Neural progenitor cell (in vitro differentiated cells): ENCODE measurements around the gene UNC93A. TPM values are rescaled to one million over a fixed set of nuclear protein-coding genes. Genes with fewer than 3 reads are reported as not detected.
A peak's percentile ranks its signal among the peaks of the same experiment; 100 is the strongest.

ENCODE experiments used
- DNase-seq: peaks from one replicate; pipeline ENCODE4 v3.0.0-alpha.2; 2016; ENCODE audit warnings: low spot score
- H2AFZ ChIP-seq: fragments of 200-600 bp; sonication (generic); replicated peaks from 2 replicates; pipeline ENCODE4 v1.6.1; 2016; ENCODE audit warnings: antibody characterized with exemption
- H3F3A ChIP-seq: fragments of 200-600 bp; sonication (generic); 2 replicates; pipeline ENCODE4 v1.6.1; 2016; ENCODE audit warnings: antibody characterized with exemption, low read depth
- H3K27ac ChIP-seq: fragments of 200-600 bp; sonication (generic); 2 replicates; pipeline ENCODE4 v1.5.1; 2016; ENCODE audit warnings: mild to moderate bottlenecking
- H3K27me3 ChIP-seq: fragments of 200-600 bp; sonication (generic); 2 replicates; pipeline ENCODE4 v1.6.1; 2016; ENCODE audit warnings: mild to moderate bottlenecking, moderate library complexity
- H3K36me3 ChIP-seq: fragments of 200-600 bp; sonication (generic); 2 replicates; pipeline ENCODE4 v1.5.1; 2016
- H3K4me1 ChIP-seq: fragments of 200-600 bp; sonication (generic); 2 replicates; pipeline ENCODE4 v1.6.1; 2016; ENCODE audit warnings: mixed run types
- H3K4me2 ChIP-seq: fragments of 200-600 bp; sonication (generic); 2 replicates; pipeline ENCODE4 v1.6.1; 2016
- H3K4me3 ChIP-seq: fragments of 200-600 bp; sonication (generic); 2 replicates; pipeline ENCODE4 v1.5.1; 2016
- H3K79me2 ChIP-seq: fragments of 200-600 bp; sonication (generic); 2 replicates; pipeline ENCODE4 v1.6.1; 2016; ENCODE audit warnings: low read depth
- H3K9ac ChIP-seq: fragments of 200-600 bp; sonication (generic); 2 replicates; pipeline ENCODE4 v1.6.1; 2016
- H3K9me3 ChIP-seq: fragments of 200-600 bp; sonication (generic); 2 replicates; pipeline ENCODE4 v1.5.1; 2016; ENCODE audit warnings: low read depth
- H4K20me1 ChIP-seq: fragments of 200-600 bp; sonication (generic); 2 replicates; pipeline ENCODE4 v1.6.1; 2016; ENCODE audit warnings: low read depth
- H3K27ac Mint-ChIP-seq: 3 replicates; pipeline ENCODE4 v1.8.0; 2021; ENCODE audit warnings: mixed read lengths
- H3K27me3 Mint-ChIP-seq: 2 replicates; pipeline ENCODE4 v1.8.0; 2022; ENCODE audit warnings: low read depth, mild to moderate bottlenecking, inconsistent platforms, moderate library complexity, mixed read lengths; ENCODE audit not compliant: insufficient read depth
- H3K36me3 Mint-ChIP-seq: 3 replicates; pipeline ENCODE4 v1.8.0; 2021; ENCODE audit warnings: mixed read lengths
- H3K4me1 Mint-ChIP-seq: 3 replicates; pipeline ENCODE4 v1.8.0; 2021; ENCODE audit warnings: mixed read lengths
- H3K4me3 Mint-ChIP-seq: 3 replicates; pipeline ENCODE4 v1.8.0; 2021; ENCODE audit warnings: mild to moderate bottlenecking, moderate library complexity, mixed read lengths
- H3K9me3 Mint-ChIP-seq: 3 replicates; pipeline ENCODE4 v1.8.0; 2020; ENCODE audit warnings: mixed read lengths
- CTCF ChIP-seq: fragments of 200-600 bp; sonication (generic); IDR thresholded peaks from 2 replicates; pipeline ENCODE4 v1.5.1; 2017; ENCODE audit warnings: antibody characterized with exemption, mild to moderate bottlenecking
- EZH2 ChIP-seq: fragments of 200-600 bp; sonication (generic); IDR thresholded peaks from 2 replicates; pipeline ENCODE4 v1.6.1; 2017; ENCODE audit warnings: antibody characterized with exemption, mild to moderate bottlenecking, moderate library complexity
- EZH2phosphoT487 ChIP-seq: fragments of 200-600 bp; sonication (generic); IDR thresholded peaks from 2 replicates; pipeline ENCODE4 v1.6.1; 2017; ENCODE audit warnings: antibody characterized with exemption
- total RNA-seq: library from RNA; depleted of rRNA; stranded (reverse); fragments of >200 nt; gene quantifications from 2 replicates; pipeline ENCODE4 v1.2.3, GENCODE V29; 2015; ENCODE audit warnings: low replicate concordance

UNC93A gene
- total RNA-seq, 1 donor from 2014 or later, result not detected

GRCh38 chr6:167244064-167244960 lies 46.8 kb upstream of the UNC93A start:
- H4K20me1 ChIP-seq, result no peaks in the 10 kb centered on the region
- H3K4me2 ChIP-seq, result peak overlapping the region; percentile 34
- H3K4me3 Mint-ChIP-seq, result no peak overlapping the region
- H3F3A ChIP-seq, result peaks cover 3% of the 10 kb centered on the region
- no peaks in the 10 kb centered on the region for H3K9me3 Mint-ChIP-seq
- peak overlapping the region; percentile 93 for H3K27ac Mint-ChIP-seq
- no peak for DNase-seq
- H3K79me2 ChIP-seq, result no peaks in the 10 kb centered on the region
- H3K9me3 ChIP-seq, result no peaks in the 10 kb centered on the region
- no peaks in the 10 kb centered on the region for H3K36me3 ChIP-seq
- H2AFZ ChIP-seq, result peak overlapping the region; percentile 68
- peaks cover 54% of the 10 kb centered on the region for H3K4me1 Mint-ChIP-seq
- H3K27me3 ChIP-seq, result no peaks in the 10 kb centered on the region
- no peak overlapping the region for H3K4me3 ChIP-seq
- no peak overlapping the region for H3K27ac ChIP-seq
- no peak for TF ChIP-seq EZH2
- TF ChIP-seq CTCF, result no peak
- no peak for TF ChIP-seq EZH2phosphoT487
- no peak overlapping the region for H3K9ac ChIP-seq
- H3K27me3 Mint-ChIP-seq, result peaks cover 9% of the 10 kb centered on the region
- no peaks in the 10 kb centered on the region for H3K36me3 Mint-ChIP-seq
- peaks cover 27% of the 10 kb centered on the region for H3K4me1 ChIP-seq

- Histone ChIP-seq H3K9me3 (no peaks in the 10 kb centered on the region), H3K27ac (no peak overlapping the region), H3K4me2 (peak overlapping the region; percentile 21), H3K36me3 (no peaks in the 10 kb centered on the region), H2AFZ (peak overlapping the region; percentile 68), H3K27me3 (no peaks in the 10 kb centered on the region), H3K9ac (no peak overlapping the region), H3K79me2 (no peaks in the 10 kb centered on the region), H3K4me1 (peaks cover 27% of the 10 kb centered on the region), H3F3A (peaks cover 3% of the 10 kb centered on the region), H4K20me1 (no peaks in the 10 kb centered on the region), H3K4me3 (no peak overlapping the region)
- no peaks in the 10 kb centered on the region for H3K36me3 Mint-ChIP-seq
- TF ChIP-seq EZH2phosphoT487 (no peak), CTCF (no peak), EZH2 (no peak)
- H3K27ac Mint-ChIP-seq, result peak overlapping the region; percentile 93
- peaks cover under 1% of the 10 kb centered on the region for H3K9me3 Mint-ChIP-seq
- DNase-seq, result no peak
- H3K27me3 Mint-ChIP-seq, result peaks cover 9% of the 10 kb centered on the region
- H3K4me1 Mint-ChIP-seq, result peaks cover 51% of the 10 kb centered on the region
- H3K4me3 Mint-ChIP-seq, result peak overlapping the region; percentile 2
Measured at GRCh38 chr6:167244991-167245390, 46.1 kb upstream of the UNC93A start.

DNA sequence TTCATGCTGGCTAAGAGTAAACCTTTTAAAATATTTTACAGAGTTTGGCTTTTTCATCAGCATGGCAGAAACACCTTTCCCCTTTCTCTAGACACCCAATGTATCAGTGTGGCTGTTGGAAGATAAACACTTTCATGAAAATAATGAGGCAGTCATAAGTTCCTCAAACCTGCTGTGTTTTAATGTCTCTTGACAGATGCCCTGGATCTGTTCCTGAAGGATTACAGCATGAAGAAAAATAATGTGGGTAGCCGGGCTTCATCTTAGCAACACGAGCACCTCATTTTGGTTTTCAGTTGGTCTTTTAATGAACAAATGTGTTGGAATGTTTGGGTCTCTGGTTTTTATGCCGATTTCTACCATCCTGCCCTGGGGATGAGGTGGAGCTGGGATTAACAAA lies 45.5 kb upstream of the UNC93A start:
- Histone ChIP-seq H3K9ac (no peak overlapping the region), H3K4me2 (no peak overlapping the region), H3K9me3 (no peaks in the 10 kb centered on the region), H3K4me1 (peaks cover 27% of the 10 kb centered on the region), H2AFZ (no peak overlapping the region), H3K79me2 (no peaks in the 10 kb centered on the region), H3F3A (peaks cover 3% of the 10 kb centered on the region), H3K27ac (no peak overlapping the region), H3K4me3 (no peak overlapping the region), H3K27me3 (no peaks in the 10 kb centered on the region), H4K20me1 (no peaks in the 10 kb centered on the region), H3K36me3 (no peaks in the 10 kb centered on the region)
- no peak for DNase-seq
- peaks cover 9% of the 10 kb centered on the region for H3K27me3 Mint-ChIP-seq
- peaks cover 3% of the 10 kb centered on the region for H3K9me3 Mint-ChIP-seq
- no peaks in the 10 kb centered on the region for H3K36me3 Mint-ChIP-seq
- H3K4me3 Mint-ChIP-seq, result no peak overlapping the region
- peak overlapping the region; percentile 93 for H3K27ac Mint-ChIP-seq
- no peak for TF ChIP-seq CTCF
- TF ChIP-seq EZH2, result no peak
- no peak for TF ChIP-seq EZH2phosphoT487
- H3K4me1 Mint-ChIP-seq, result peaks cover 45% of the 10 kb centered on the region
